ENCODE results near the gene NOL3.

DNA sequence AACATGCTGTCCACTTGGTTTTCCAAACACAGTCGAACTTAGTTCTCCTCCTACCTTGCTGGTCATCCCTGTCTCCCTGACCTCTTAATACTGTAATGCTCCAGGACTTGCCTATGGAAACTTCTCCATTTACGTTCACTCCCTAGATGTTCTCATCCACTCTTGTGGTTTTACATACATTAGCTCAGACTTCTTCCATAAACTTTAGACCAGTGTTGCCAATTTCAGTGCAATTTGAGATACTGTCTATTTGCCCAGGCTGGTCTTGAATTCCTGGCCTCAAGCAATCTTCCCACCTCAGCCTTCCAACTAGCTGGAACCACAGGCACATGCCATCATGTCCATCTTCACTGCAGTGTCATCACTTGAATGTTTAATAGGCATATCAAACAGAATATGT is 11.9 kb downstream of the NOL3 start:
- TF ChIP-seq, protein P1, sequence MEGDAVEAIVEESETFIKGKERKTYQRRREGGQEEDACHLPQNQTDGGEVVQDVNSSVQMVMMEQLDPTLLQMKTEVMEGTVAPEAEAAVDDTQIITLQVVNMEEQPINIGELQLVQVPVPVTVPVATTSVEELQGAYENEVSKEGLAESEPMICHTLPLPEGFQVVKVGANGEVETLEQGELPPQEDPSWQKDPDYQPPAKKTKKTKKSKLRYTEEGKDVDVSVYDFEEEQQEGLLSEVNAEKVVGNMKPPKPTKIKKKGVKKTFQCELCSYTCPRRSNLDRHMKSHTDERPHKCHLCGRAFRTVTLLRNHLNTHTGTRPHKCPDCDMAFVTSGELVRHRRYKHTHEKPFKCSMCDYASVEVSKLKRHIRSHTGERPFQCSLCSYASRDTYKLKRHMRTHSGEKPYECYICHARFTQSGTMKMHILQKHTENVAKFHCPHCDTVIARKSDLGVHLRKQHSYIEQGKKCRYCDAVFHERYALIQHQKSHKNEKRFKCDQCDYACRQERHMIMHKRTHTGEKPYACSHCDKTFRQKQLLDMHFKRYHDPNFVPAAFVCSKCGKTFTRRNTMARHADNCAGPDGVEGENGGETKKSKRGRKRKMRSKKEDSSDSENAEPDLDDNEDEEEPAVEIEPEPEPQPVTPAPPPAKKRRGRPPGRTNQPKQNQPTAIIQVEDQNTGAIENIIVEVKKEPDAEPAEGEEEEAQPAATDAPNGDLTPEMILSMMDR (IDR thresholded peaks at IDR 0.05) = no peak
- no peak for TF ChIP-seq TCF7 (CRISPR knock-in tag; IDR thresholded peaks at IDR 0.05; ENCODE audit: low read depth)
- TF ChIP-seq, protein P2, sequence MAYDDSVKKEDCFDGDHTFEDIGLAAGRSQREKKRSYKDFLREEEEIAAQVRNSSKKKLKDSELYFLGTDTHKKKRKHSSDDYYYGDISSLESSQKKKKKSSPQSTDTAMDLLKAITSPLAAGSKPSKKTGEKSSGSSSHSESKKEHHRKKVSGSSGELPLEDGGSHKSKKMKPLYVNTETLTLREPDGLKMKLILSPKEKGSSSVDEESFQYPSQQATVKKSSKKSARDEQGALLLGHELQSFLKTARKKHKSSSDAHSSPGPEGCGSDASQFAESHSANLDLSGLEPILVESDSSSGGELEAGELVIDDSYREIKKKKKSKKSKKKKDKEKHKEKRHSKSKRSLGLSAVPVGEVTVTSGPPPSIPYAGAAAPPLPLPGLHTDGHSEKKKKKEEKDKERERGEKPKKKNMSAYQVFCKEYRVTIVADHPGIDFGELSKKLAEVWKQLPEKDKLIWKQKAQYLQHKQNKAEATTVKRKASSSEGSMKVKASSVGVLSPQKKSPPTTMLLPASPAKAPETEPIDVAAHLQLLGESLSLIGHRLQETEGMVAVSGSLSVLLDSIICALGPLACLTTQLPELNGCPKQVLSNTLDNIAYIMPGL (CRISPR knock-in tag; IDR thresholded peaks at IDR 0.05) = no peak
- TF ChIP-seq, protein P3, sequence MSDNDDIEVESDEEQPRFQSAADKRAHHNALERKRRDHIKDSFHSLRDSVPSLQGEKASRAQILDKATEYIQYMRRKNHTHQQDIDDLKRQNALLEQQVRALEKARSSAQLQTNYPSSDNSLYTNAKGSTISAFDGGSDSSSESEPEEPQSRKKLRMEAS (CRISPR knock-in tag; IDR thresholded peaks at IDR 0.05) = no peak
- TF ChIP-seq, protein P4, sequence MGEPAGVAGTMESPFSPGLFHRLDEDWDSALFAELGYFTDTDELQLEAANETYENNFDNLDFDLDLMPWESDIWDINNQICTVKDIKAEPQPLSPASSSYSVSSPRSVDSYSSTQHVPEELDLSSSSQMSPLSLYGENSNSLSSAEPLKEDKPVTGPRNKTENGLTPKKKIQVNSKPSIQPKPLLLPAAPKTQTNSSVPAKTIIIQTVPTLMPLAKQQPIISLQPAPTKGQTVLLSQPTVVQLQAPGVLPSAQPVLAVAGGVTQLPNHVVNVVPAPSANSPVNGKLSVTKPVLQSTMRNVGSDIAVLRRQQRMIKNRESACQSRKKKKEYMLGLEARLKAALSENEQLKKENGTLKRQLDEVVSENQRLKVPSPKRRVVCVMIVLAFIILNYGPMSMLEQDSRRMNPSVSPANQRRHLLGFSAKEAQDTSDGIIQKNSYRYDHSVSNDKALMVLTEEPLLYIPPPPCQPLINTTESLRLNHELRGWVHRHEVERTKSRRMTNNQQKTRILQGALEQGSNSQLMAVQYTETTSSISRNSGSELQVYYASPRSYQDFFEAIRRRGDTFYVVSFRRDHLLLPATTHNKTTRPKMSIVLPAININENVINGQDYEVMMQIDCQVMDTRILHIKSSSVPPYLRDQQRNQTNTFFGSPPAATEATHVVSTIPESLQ (CRISPR knock-in tag; IDR thresholded peaks at IDR 0.05) = no peak
- TF ChIP-seq NR2C2 (CRISPR knock-in tag; IDR thresholded peaks at IDR 0.05) = no peak
- no peak for TF ChIP-seq IRF2 (CRISPR knock-in tag; IDR thresholded peaks at IDR 0.05; ENCODE audit: borderline replicate concordance, low read depth)
- TF ChIP-seq, protein P5, sequence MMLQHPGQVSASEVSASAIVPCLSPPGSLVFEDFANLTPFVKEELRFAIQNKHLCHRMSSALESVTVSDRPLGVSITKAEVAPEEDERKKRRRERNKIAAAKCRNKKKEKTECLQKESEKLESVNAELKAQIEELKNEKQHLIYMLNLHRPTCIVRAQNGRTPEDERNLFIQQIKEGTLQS (CRISPR knock-in tag; conservative IDR thresholded peaks at IDR 0.05) = no peak
- TF ChIP-seq, protein P6, sequence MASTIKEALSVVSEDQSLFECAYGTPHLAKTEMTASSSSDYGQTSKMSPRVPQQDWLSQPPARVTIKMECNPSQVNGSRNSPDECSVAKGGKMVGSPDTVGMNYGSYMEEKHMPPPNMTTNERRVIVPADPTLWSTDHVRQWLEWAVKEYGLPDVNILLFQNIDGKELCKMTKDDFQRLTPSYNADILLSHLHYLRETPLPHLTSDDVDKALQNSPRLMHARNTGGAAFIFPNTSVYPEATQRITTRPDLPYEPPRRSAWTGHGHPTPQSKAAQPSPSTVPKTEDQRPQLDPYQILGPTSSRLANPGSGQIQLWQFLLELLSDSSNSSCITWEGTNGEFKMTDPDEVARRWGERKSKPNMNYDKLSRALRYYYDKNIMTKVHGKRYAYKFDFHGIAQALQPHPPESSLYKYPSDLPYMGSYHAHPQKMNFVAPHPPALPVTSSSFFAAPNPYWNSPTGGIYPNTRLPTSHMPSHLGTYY (CRISPR knock-in tag; IDR thresholded peaks at IDR 0.05) = no peak
